ENCODE measurements around the gene BLOC1S1.

DNA sequence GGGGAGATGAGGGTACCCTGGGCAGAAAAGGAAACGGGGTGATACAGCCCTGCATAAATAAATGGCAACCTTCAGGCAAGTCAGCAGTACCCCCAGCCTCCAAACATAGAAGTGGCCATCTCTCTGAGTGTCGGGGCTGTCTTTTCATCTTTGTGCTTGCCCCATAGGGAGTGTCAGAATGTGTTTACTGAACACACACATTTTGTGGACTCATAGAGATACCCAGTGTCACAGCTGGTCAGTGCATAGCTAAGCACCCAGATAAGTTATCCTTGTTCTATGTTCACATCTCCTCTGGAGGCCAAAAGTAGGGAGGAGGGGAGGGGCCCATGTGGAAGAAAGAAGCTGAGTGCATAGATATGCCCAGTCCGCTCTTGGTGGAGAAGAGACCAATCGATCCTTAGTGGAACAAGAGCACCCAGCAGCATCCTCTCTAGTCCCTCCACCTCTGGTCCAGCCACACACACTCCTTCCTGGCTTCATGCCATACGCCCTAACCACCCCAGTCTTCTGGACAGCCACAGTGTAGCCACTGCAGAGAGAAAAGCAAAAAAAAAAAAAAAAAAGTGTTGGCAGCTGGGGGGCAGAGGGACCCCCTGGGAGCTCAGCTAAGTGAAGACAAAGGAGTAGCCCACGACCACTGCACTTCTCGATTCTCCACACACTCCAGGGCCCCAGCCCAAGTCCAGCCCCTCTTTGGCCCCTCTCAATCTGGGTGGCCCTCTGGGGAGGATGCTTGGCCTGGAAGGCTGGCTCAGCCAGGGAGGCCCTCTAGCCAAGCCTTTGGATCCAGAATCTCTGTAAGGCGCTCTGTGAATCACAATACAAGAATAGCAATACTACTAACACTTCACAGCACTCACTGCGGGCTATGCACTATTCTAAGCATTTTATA is 10.8 kb upstream of the BLOC1S1 start:
- TF ChIP-seq, protein P1, sequence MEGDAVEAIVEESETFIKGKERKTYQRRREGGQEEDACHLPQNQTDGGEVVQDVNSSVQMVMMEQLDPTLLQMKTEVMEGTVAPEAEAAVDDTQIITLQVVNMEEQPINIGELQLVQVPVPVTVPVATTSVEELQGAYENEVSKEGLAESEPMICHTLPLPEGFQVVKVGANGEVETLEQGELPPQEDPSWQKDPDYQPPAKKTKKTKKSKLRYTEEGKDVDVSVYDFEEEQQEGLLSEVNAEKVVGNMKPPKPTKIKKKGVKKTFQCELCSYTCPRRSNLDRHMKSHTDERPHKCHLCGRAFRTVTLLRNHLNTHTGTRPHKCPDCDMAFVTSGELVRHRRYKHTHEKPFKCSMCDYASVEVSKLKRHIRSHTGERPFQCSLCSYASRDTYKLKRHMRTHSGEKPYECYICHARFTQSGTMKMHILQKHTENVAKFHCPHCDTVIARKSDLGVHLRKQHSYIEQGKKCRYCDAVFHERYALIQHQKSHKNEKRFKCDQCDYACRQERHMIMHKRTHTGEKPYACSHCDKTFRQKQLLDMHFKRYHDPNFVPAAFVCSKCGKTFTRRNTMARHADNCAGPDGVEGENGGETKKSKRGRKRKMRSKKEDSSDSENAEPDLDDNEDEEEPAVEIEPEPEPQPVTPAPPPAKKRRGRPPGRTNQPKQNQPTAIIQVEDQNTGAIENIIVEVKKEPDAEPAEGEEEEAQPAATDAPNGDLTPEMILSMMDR (IDR thresholded peaks at IDR 0.05) = no peak
- TF ChIP-seq POLR2A (IDR thresholded peaks at IDR 0.05) = no peak

All from right lobe of liver (tissue), 4 donors.